Endothelial cell (in vitro differentiated cells): ENCODE results near the gene PDCD4. TPM values are rescaled to one million over a fixed set of nuclear protein-coding genes. Genes with fewer than 3 reads are reported as not detected.

Source experiments
- DNase-seq: peaks from one replicate; pipeline ENCODE4 v3.0.0; 2021; ENCODE audit warnings: low spot score
- H3K27ac Mint-ChIP-seq: one replicate; pipeline ENCODE4 v1.8.0; 2021; ENCODE audit warnings: mixed read lengths, inconsistent platforms; ENCODE audit not compliant: unreplicated experiment
- H3K27me3 Mint-ChIP-seq: one replicate; pipeline ENCODE4 v1.8.0; 2021; ENCODE audit warnings: mild to moderate bottlenecking, moderate library complexity, mixed read lengths, inconsistent platforms; ENCODE audit not compliant: unreplicated experiment
- H3K36me3 Mint-ChIP-seq: one replicate; pipeline ENCODE4 v1.8.0; 2021; ENCODE audit warnings: mild to moderate bottlenecking, low read depth, mixed read lengths, inconsistent platforms; ENCODE audit not compliant: unreplicated experiment
- H3K4me1 Mint-ChIP-seq: one replicate; pipeline ENCODE4 v1.8.0; 2021; ENCODE audit warnings: mild to moderate bottlenecking, mixed read lengths, inconsistent platforms; ENCODE audit not compliant: unreplicated experiment
- H3K4me3 Mint-ChIP-seq: one replicate; pipeline ENCODE4 v1.8.0; 2021; ENCODE audit warnings: mild to moderate bottlenecking, mixed read lengths, inconsistent platforms; ENCODE audit not compliant: unreplicated experiment
- H3K9me3 Mint-ChIP-seq: one replicate; pipeline ENCODE4 v1.8.0; 2021; ENCODE audit warnings: mixed read lengths, inconsistent platforms; ENCODE audit not compliant: unreplicated experiment
- CTCF ChIP-seq: fragments of 200-600 bp; sonication (generic); IDR thresholded peaks from one replicate; pipeline ENCODE4 v1.5.0; 2021; ENCODE audit warnings: antibody characterized with exemption; ENCODE audit not compliant: unreplicated experiment
- total RNA-seq: library from RNA; stranded (reverse); fragmentation: NEBNext Ultra II Directional; extraction: Animal tissue kit (Norgen Biotek cat#: 25700); gene quantifications from one replicate; pipeline ENCODE4 v1.2.1, GENCODE V29; 2021; ENCODE audit not compliant: unreplicated experiment

Gene PDCD4
- total RNA-seq, 1 donor from 2014 or later, result 50.4 TPM

GRCh38 chr10:110824660-110825059, 47.1 kb upstream of the PDCD4 start:
- H3K27me3 Mint-ChIP-seq, result peaks cover 3% of the 10 kb centered on the region
- no peak for DNase-seq
- peaks cover 30% of the 10 kb centered on the region for H3K4me1 Mint-ChIP-seq
- no peaks in the 10 kb centered on the region for H3K9me3 Mint-ChIP-seq
- peak overlapping the region; percentile 91 for H3K27ac Mint-ChIP-seq
- TF ChIP-seq CTCF, result no peak
- H3K4me3 Mint-ChIP-seq, result no peak overlapping the region
- H3K36me3 Mint-ChIP-seq, result no peaks in the 10 kb centered on the region

- no peak for DNase-seq
- TF ChIP-seq CTCF, result no peak
- peaks cover 30% of the 10 kb centered on the region for H3K4me1 Mint-ChIP-seq
- no peak overlapping the region for H3K4me3 Mint-ChIP-seq
- H3K9me3 Mint-ChIP-seq, result no peaks in the 10 kb centered on the region
- H3K27ac Mint-ChIP-seq, result no peak overlapping the region
- peaks cover 3% of the 10 kb centered on the region for H3K27me3 Mint-ChIP-seq
- H3K36me3 Mint-ChIP-seq, result no peaks in the 10 kb centered on the region
Measured at GRCh38 chr10:110825508-110825907, 46.2 kb upstream of the PDCD4 start.

DNA sequence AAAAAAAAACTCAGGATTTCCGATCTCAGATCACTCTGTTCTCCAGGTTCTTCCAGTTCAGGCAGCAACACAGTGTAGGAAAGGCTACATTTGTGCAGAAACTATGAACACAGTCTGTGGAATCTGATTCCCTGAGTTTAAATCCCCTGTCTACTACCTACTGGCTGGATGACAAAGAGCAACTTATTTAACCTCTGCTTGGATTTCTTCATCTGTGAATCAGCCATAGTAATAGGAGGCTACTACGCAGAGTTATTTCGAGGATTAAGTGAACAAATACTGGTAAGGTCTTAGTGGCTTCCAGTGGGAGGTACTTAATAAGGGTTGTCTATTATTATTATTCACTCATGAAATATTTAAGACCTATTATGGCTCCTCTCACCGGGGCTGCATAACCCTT, 44.3 kb upstream of the PDCD4 start:
- Mint-ChIP-seq H3K4me3 (no peak overlapping the region), H3K9me3 (no peaks in the 10 kb centered on the region)

DNA sequence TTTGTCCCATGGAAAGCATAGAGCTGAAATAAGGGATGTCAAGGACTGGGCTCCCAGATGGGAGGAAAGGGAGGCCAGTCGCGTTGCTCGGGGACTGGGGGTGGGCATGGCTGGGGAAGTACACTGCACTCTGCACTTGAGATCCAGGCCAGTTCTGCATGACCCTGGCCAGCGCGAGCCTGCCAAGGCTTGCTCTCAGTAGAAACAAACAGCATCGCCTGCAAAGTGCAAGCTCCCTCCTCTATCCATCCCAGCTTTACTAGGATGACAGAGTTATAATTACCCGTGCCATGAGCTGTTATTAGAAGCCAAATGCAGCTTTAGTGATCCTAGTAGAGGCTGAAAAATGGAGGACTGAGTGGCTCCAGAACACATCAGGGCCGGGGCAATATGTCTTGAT, 43.9 kb upstream of the PDCD4 start:
- Mint-ChIP-seq H3K27ac (no peak overlapping the region), H3K4me3 (no peak overlapping the region), H3K4me1 (peaks cover 15% of the 10 kb centered on the region), H3K27me3 (peaks cover 3% of the 10 kb centered on the region), H3K36me3 (no peaks in the 10 kb centered on the region), H3K9me3 (no peaks in the 10 kb centered on the region)
- TF ChIP-seq CTCF, result no peak
- no peak for DNase-seq

More for the DNA sequence above, 44.3 kb upstream of the PDCD4 start:
- no peak for DNase-seq
- peaks cover 20% of the 10 kb centered on the region for H3K4me1 Mint-ChIP-seq
- no peak overlapping the region for H3K27ac Mint-ChIP-seq
- no peak for TF ChIP-seq CTCF
- H3K36me3 Mint-ChIP-seq, result no peaks in the 10 kb centered on the region
- H3K27me3 Mint-ChIP-seq, result peaks cover 3% of the 10 kb centered on the region

DNA sequence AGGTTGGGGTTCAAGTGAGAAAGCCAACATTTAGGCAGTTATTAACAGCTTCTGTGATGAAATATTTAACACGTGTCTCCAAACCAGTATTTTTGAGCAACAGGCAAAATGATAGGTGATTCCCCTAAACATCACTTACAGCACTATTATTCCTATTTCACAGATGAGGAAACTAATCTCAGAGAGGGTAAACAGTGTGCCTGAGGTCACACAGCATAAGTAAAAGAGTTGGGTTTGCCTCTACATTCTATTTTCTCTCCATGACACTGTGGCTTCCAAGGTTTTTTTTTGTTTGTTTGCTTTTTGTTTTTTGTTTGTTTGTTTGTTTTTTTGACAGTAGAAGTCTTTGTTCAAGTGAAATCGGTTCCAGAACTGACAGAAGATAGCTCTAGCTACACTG, 43.2 kb upstream of the PDCD4 start:
- H3K27me3 Mint-ChIP-seq, result peaks cover 3% of the 10 kb centered on the region
- H3K27ac Mint-ChIP-seq, result no peak overlapping the region
- DNase-seq, result no peak
- no peak overlapping the region for H3K4me3 Mint-ChIP-seq
- no peaks in the 10 kb centered on the region for H3K36me3 Mint-ChIP-seq
- no peak for TF ChIP-seq CTCF
- no peaks in the 10 kb centered on the region for H3K9me3 Mint-ChIP-seq
- H3K4me1 Mint-ChIP-seq, result peaks cover 11% of the 10 kb centered on the region
